A549 (cell line): ENCODE measurements around the gene GPR37L1. TPM values are rescaled to one million over a fixed set of nuclear protein-coding genes. Genes with fewer than 3 reads are reported as not detected.

Experiments
- ATAC-seq, 2 experiments: fragments of 200-7000 bp in 1 of 2; fragments of >200 bp in 1 of 2; cut with Nextera tagmentation in 1 of 2; cut with Tn5 transposase in 1 of 2; 3 replicates each; pipeline versions ENCODE4 v1.8.0 to v1.9.1; 2018 to 2020; ENCODE audit warnings: mild to moderate bottlenecking in 1 of 2, moderate library complexity in 1 of 2
- CTCF ChIA-PET: fragments of 300-600 bp; sonication (Branson Sonifier 250); formaldehyde crosslinking; extraction: SDS; loops from one replicate; lab custom pipeline; 2021; ENCODE audit warnings: antibody characterized with exemption, inconsistent platforms; lab: Yijun Ruan, JAX
- POLR2A ChIA-PET: fragments of 350-600 bp; formaldehyde crosslinking; extraction: SDS; loops from one replicate; lab custom pipeline; 2021; ENCODE audit warnings: antibody characterized with exemption, inconsistent platforms; lab: Yijun Ruan, JAX
- DNase-seq, 2 experiments: peaks; one replicate each; pipeline versions ENCODE4 v3.0.0 to v3.0.0-alpha.2; 2011 to 2016; ENCODE audit warnings: low read depth in 1 of 2, low spot score in 1 of 2
- FAIRE-seq: peaks from 2 replicates; lab custom pipeline; 2011; peaks lifted over from hg19 to GRCh38; lab: Jason Lieb, UNC
- H3K27ac ChIP-seq, 2 experiments: fragments of >200 bp; sonication (Bioruptor Twin); formaldehyde crosslinking; 3 replicates each; pipeline ENCODE4 v1.5.1; 2016 to 2017
- H3K4me1 ChIP-seq: fragments of >200 bp; sonication (Bioruptor Twin); formaldehyde crosslinking; 3 replicates; pipeline ENCODE4 v1.6.1; 2016
- H3K4me2 ChIP-seq: fragments of >200 bp; sonication (Bioruptor Twin); formaldehyde crosslinking; 3 replicates; pipeline ENCODE4 v1.6.1; 2016
- H3K4me3 ChIP-seq: fragments of >200 bp; sonication (Bioruptor Twin); formaldehyde crosslinking; 3 replicates; pipeline ENCODE4 v1.5.1; 2016
- H3K9me3 ChIP-seq: fragments of >200 bp; sonication (Bioruptor Twin); formaldehyde crosslinking; 3 replicates; pipeline ENCODE4 v1.6.1; 2016
- BCL3 ChIP-seq: fragments of >200 bp; sonication (Bioruptor Twin); formaldehyde crosslinking; IDR thresholded peaks from 3 replicates; pipeline ENCODE4 v1.6.1; 2016
- CEBPB ChIP-seq, 2 experiments: fragments of >200 bp in 1 of 2; sonication (Bioruptor Twin) in 1 of 2; formaldehyde crosslinking in 1 of 2; IDR thresholded peaks; 2 replicates each; pipeline ENCODE4 v1.6.1; 2012 to 2016
- CHD2 ChIP-seq: fragments of 150-350 bp; IDR thresholded peaks from 2 replicates; pipeline ENCODE4 v1.6.1; 2014; ENCODE audit warnings: low read length; ENCODE audit not compliant: partially characterized antibody
- CHD4 ChIP-seq: fragments of 200-600 bp; sonication (generic); IDR thresholded peaks from 2 replicates; pipeline ENCODE4 v1.6.1; 2016; ENCODE audit warnings: antibody characterized with exemption, mild to moderate bottlenecking, borderline replicate concordance
- E2F6 ChIP-seq: IDR thresholded peaks from 2 replicates; pipeline ENCODE4 v1.6.1; 2012; ENCODE audit warnings: low read depth, borderline replicate concordance
- EHF ChIP-seq: fragments of 250-450 bp; sonication (Bioruptor Pico); IDR thresholded peaks from 2 replicates; pipeline ENCODE4 v1.5.0; 2020; ENCODE audit warnings: mild to moderate bottlenecking
- FOSL2 ChIP-seq, 2 experiments: fragments of 450-650 bp in 1 of 2; fragments of >200 bp in 1 of 2; sonication (Bioruptor Twin) in 1 of 2; formaldehyde crosslinking; IDR thresholded peaks; 2 replicates each; pipeline versions ENCODE4 v1.5.0 to v1.6.1; 2016 to 2020; ENCODE audit warnings: mild to moderate bottlenecking in 1 of 2, moderate library complexity in 1 of 2
- HOXB13 ChIP-seq: fragments of 250-450 bp; sonication (Bioruptor Pico); IDR thresholded peaks from 2 replicates; pipeline ENCODE4 v1.5.0; 2020; ENCODE audit warnings: low read depth, mild to moderate bottlenecking, moderate library complexity
- HOXB5 ChIP-seq: fragments of 250-450 bp; sonication (Bioruptor Pico); IDR thresholded peaks from 2 replicates; pipeline ENCODE4 v1.5.0; 2020; ENCODE audit warnings: mild to moderate bottlenecking, moderate library complexity
- MYC ChIP-seq: IDR thresholded peaks from 2 replicates; pipeline ENCODE4 v1.6.1; 2012; ENCODE audit warnings: mild to moderate bottlenecking, inconsistent platforms, low read length, improper control_type of control experiment, borderline replicate concordance
- RARB ChIP-seq: fragments of 250-450 bp; sonication (Bioruptor Pico); IDR thresholded peaks from 2 replicates; pipeline ENCODE4 v1.8.0; 2021; ENCODE audit warnings: mild to moderate bottlenecking, moderate library complexity
- REST ChIP-seq: fragments of 200-600 bp; sonication (generic); IDR thresholded peaks from 2 replicates; pipeline ENCODE4 v1.6.1; 2016; ENCODE audit warnings: antibody characterized with exemption, mild to moderate bottlenecking, moderate library complexity
- SREBF2 ChIP-seq: fragments of 450-650 bp; IDR thresholded peaks from 2 replicates; pipeline ENCODE4 v1.6.1; 2014; ENCODE audit warnings: mild to moderate bottlenecking, moderate library complexity
- TP53 ChIP-seq: fragments of 250-450 bp; sonication (Bioruptor Pico); IDR thresholded peaks from 2 replicates; pipeline ENCODE4 v1.5.0; 2021; ENCODE audit warnings: mild to moderate bottlenecking, moderate library complexity
- USF2 ChIP-seq: fragments of 450-650 bp; IDR thresholded peaks from 2 replicates; pipeline ENCODE4 v1.6.1; 2014; ENCODE audit warnings: antibody characterized with exemption
- ZC3H11A ChIP-seq: fragments of 450-650 bp; IDR thresholded peaks from 2 replicates; pipeline ENCODE4 v1.6.1; 2014; ENCODE audit warnings: antibody characterized with exemption, mild to moderate bottlenecking
- ZNF302 ChIP-seq: fragments of 250-450 bp; sonication (Bioruptor Pico); IDR thresholded peaks from 2 replicates; pipeline ENCODE4 v1.9.0; 2021; ENCODE audit warnings: inconsistent platforms, mild to moderate bottlenecking, moderate library complexity
- ZSCAN20 ChIP-seq: fragments of 250-450 bp; sonication (Bioruptor Pico); IDR thresholded peaks from 2 replicates; pipeline ENCODE4 v1.8.0; 2022; ENCODE audit warnings: mild to moderate bottlenecking, moderate library complexity
- WGBS: methylation state at CpG from one replicate; pipeline ENCODE4 v1.1.6; 2017; ENCODE audit errors: missing lambda C conversion rate; 5-methylcytosine and 5-hydroxymethylcytosine counted together
- polyA plus RNA-seq, 4 experiments: library from polyadenylated mRNA; depleted of rRNA in 3 of 4; stranded (reverse); fragments of >200 nt; fragmentation: RNase III in 1 of 4; extraction: RNeasy Plus Mini Kit Qiagen cat#74134 plus additional on column Dnase treatment in 1 of 4; gene quantifications; 2 replicates in 3 of 4; 3 replicates in 1 of 4; pipeline ENCODE4 v1.2.3, GENCODE V29; 2011 to 2017
- TF ChIP-seq, protein P1 (sequence below): IDR thresholded peaks from 2 replicates; pipeline ENCODE4 v1.6.1; 2012
- TF ChIP-seq, protein P2 (sequence below): IDR thresholded peaks from 2 replicates; pipeline ENCODE4 v1.6.1; 2012

GPR37L1 gene
- polyA plus RNA-seq, 2 of the 4 experiments (the other 2 are of a cell fraction) = 0.08 to 0.13 TPM

DNA sequence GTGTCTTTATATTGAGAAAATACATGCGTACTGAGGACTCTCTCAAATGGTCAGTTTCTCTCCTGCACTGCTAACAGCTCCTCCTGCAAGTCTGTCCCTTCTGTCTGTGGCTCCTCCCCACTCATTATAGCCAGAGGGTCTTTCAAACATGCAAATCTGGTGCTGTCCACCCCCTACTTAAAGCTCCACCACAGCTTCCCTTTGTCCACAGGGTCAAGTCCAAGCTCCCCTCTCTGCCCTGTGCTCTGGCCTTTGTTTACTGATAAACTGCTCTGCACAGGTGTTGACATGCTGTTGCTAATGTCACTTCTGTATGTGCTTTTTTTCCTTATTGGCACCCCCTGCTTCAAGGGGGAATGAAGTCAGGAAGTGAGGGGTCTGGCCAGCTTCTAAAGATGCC, 47.7 kb upstream of the GPR37L1 start:
- H3K27ac ChIP-seq = peak overlapping the region; percentile 76 to 88; a peak in 5 of 6 replicates
- peak in 1 of 2 experiments; percentile 1; a peak in 1 of 6 replicates for ATAC-seq
- 86% methylated on average over 1 of the region's 1 CpG for WGBS
- H3K4me1 ChIP-seq = peaks cover 50% of the 10 kb centered on the region
- DNase-seq = no peak
- ChIA-PET POLR2A (interaction anchor here (1.3 to 2.8 kb wide), 2 partner anchors 40 to 64 kb away, joined by 6 to 19 read pairs; partner anchors contain the start of gene ELF3), CTCF (interaction anchor here (0.7 to 1.6 kb wide), 5 partner anchors 13 to 179 kb away, joined by 3 to 4 read pairs (median 3); no protein-coding TSS in a partner anchor)
- no peak overlapping the region for H3K4me2 ChIP-seq
- H3K4me3 ChIP-seq = no peak overlapping the region
- no peaks in the 10 kb centered on the region for H3K9me3 ChIP-seq
- no peak for TF ChIP-seq E2F6
- no peak for TF ChIP-seq TP53 (CRISPR knock-in tag)
- TF ChIP-seq RARB (CRISPR knock-in tag) = no peak
- TF ChIP-seq CEBPB (IDR thresholded peaks at IDR 0.05) = no peak
- no peak for TF ChIP-seq HOXB5
- no peak for TF ChIP-seq EHF (CRISPR knock-in tag)
- TF ChIP-seq ZC3H11A = no peak
- TF ChIP-seq ZSCAN20 (CRISPR knock-in tag) = no peak
- no peak for TF ChIP-seq REST
- TF ChIP-seq BCL3 = no peak
- no peak for TF ChIP-seq FOSL2 (IDR thresholded peaks at IDR 0.05)
- TF ChIP-seq FOSL2 (CRISPR knock-in tag; IDR thresholded peaks at IDR 0.05) = no peak
- no peak for TF ChIP-seq ZNF302 (CRISPR knock-in tag)
- no peak for TF ChIP-seq USF2
- TF ChIP-seq CHD4 = no peak
- TF ChIP-seq, protein P1, sequence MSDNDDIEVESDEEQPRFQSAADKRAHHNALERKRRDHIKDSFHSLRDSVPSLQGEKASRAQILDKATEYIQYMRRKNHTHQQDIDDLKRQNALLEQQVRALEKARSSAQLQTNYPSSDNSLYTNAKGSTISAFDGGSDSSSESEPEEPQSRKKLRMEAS = no peak
- no peak for TF ChIP-seq SREBF2
- TF ChIP-seq CHD2 = no peak
- TF ChIP-seq MYC = no peak
- no peak for TF ChIP-seq HOXB13 (CRISPR knock-in tag)
- TF ChIP-seq, protein P2, sequence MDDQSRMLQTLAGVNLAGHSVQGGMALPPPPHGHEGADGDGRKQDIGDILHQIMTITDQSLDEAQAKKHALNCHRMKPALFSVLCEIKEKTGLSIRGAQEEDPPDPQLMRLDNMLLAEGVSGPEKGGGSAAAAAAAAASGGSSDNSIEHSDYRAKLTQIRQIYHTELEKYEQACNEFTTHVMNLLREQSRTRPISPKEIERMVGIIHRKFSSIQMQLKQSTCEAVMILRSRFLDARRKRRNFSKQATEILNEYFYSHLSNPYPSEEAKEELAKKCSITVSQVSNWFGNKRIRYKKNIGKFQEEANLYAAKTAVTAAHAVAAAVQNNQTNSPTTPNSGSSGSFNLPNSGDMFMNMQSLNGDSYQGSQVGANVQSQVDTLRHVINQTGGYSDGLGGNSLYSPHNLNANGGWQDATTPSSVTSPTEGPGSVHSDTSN = no peak
- no peak for FAIRE-seq
